K562 (cell line): ENCODE data around the gene PYGB. TPM values are rescaled to one million over a fixed set of nuclear protein-coding genes. Genes with fewer than 3 reads are reported as not detected.
A peak's percentile ranks its signal among the peaks of the same experiment; 100 is the strongest.

Experiments
- ATAC-seq: fragments of 200-7000 bp; cut with Tn5 transposase; 3 replicates; pipeline ENCODE4 v1.9.1; 2020; ENCODE audit warnings: moderate library complexity
- BruUV-seq: library from RNA; stranded (reverse); fragments of 400-500 nt; replicated peaks from 2 replicates; lab custom pipeline; 2021; lab: Mats Ljungman, UMichigan
- CTCF ChIA-PET: fragments of 300-600 bp; formaldehyde crosslinking; extraction: SDS; loops from one replicate; lab custom pipeline; 2021; ENCODE audit warnings: low intra/inter-chr PET ratio; lab: Yijun Ruan, JAX
- POLR2A ChIA-PET: fragments of 300-600, 350-650 bp; sonication (Branson Sonifier 250); formaldehyde crosslinking; extraction: SDS; loops from one replicate; lab custom pipeline; 2021; ENCODE audit warnings: antibody characterized with exemption, inconsistent platforms; lab: Yijun Ruan, JAX
- DNase-seq, 4 experiments: peaks; one replicate each; pipeline versions ENCODE4 v3.0.0 to v3.0.0-alpha.2; 2011 to 2018; ENCODE audit warnings: low spot score in 3 of 4, mixed read lengths in 3 of 4; ENCODE audit errors: extremely low read depth in 1 of 4
- FAIRE-seq: peaks from 2 replicates; lab custom pipeline; 2011; peaks lifted over from hg19 to GRCh38; lab: Jason Lieb, UNC
- H2AFZ ChIP-seq: 2 replicates; pipeline ENCODE4 v1.6.0; 2011; ENCODE audit warnings: low read depth, low read length, control low read depth, inconsistent platforms
- H3K27ac ChIP-seq: fragments of 200-600 bp; 3 replicates; pipeline ENCODE4 v1.8.0; 2011; ENCODE audit warnings: low read depth, mild to moderate bottlenecking, control low read depth, inconsistent platforms, low read length, moderate library complexity, mixed read lengths; ENCODE audit errors: extremely low read depth
- H3K27me3 ChIP-seq, 2 experiments: fragments of 300-600 bp in 1 of 2; 2 replicates in 1 of 2; 3 replicates in 1 of 2; pipeline versions ENCODE4 v1.6.0 to v1.8.0; 2011; ENCODE audit warnings: inconsistent platforms in 2 of 2, low read length in 2 of 2, mild to moderate bottlenecking in 1 of 2, mixed read lengths in 1 of 2, moderate library complexity in 1 of 2; ENCODE audit not compliant: control insufficient read depth in 2 of 2, insufficient read depth in 2 of 2
- H3K36me3 ChIP-seq: fragments of 300-600 bp; 3 replicates; pipeline ENCODE4 v1.8.0; 2011; ENCODE audit warnings: mild to moderate bottlenecking, low read length, inconsistent platforms; ENCODE audit not compliant: control insufficient read depth, insufficient read depth
- H3K4me1 ChIP-seq, 2 experiments: fragments of 200-600 bp in 1 of 2; replicated peaks in 1 of 2; 2 replicates in 1 of 2; 3 replicates in 1 of 2; pipeline versions ENCODE4 v1.5.1 to v1.8.0; 2011; ENCODE audit warnings: inconsistent platforms in 2 of 2, low read length in 2 of 2, mild to moderate bottlenecking in 1 of 2, mixed read lengths in 1 of 2, moderate library complexity in 1 of 2; ENCODE audit not compliant: control insufficient read depth in 2 of 2, insufficient read depth in 2 of 2
- H3K4me2 ChIP-seq: 2 replicates; pipeline ENCODE4 v1.6.1; 2011; ENCODE audit warnings: low read length, control low read depth, inconsistent platforms, mixed read lengths; ENCODE audit not compliant: insufficient read depth
- H3K4me3 ChIP-seq: fragments of 200-600 bp; sonication (generic), shearing (Covaris generic); 2 replicates; pipeline ENCODE4 v1.5.1; 2016; ENCODE audit warnings: control low read depth, inconsistent platforms
- H3K79me2 ChIP-seq: fragments of 200-600 bp; 3 replicates; pipeline ENCODE4 v1.8.0; 2011; ENCODE audit warnings: low read length, inconsistent platforms; ENCODE audit not compliant: control insufficient read depth, insufficient read depth
- H3K9ac ChIP-seq, 2 experiments: 2 replicates each; pipeline versions ENCODE4 v1.6.0 to v1.6.1; 2011; ENCODE audit warnings: low read depth in 2 of 2, low read length in 2 of 2, control low read depth in 1 of 2, inconsistent platforms in 1 of 2, mild to moderate bottlenecking in 1 of 2, mixed read lengths in 1 of 2; ENCODE audit not compliant: insufficient read depth in 1 of 2
- H3K9me1 ChIP-seq: one replicate; pipeline ENCODE4 v1.6.0; 2011; ENCODE audit warnings: inconsistent platforms, mild to moderate bottlenecking, low read length, moderate library complexity; ENCODE audit not compliant: control insufficient read depth, insufficient read depth
- H3K9me3 ChIP-seq: replicated peaks from 2 replicates; pipeline ENCODE4 v1.5.1; 2011; ENCODE audit warnings: low read depth, low read length, inconsistent platforms; ENCODE audit not compliant: control insufficient read depth, insufficient read depth
- H4K20me1 ChIP-seq: replicated peaks from 2 replicates; pipeline ENCODE4 v1.6.1; 2011; ENCODE audit warnings: low read length, inconsistent platforms, mixed read lengths; ENCODE audit not compliant: control insufficient read depth, insufficient read depth
- CHD2 ChIP-seq: IDR thresholded peaks from 2 replicates; pipeline ENCODE4 v1.6.1; 2011; ENCODE audit warnings: low read depth, low read length
- CREB3L1 ChIP-seq: fragments of 450-650 bp; IDR thresholded peaks from 2 replicates; pipeline ENCODE4 v1.6.1; 2014; ENCODE audit warnings: low read depth, mild to moderate bottlenecking, moderate library complexity, borderline replicate concordance
- KDM5B ChIP-seq: fragments of 200-600 bp; sonication (generic); IDR thresholded peaks from 2 replicates; pipeline ENCODE4 v1.6.1; 2012; ENCODE audit warnings: low read depth, mild to moderate bottlenecking, moderate library complexity, low read length, control low read depth, inconsistent platforms; ENCODE audit not compliant: insufficient replicate concordance
- KLF1 ChIP-seq: fragments of 450-650 bp; IDR thresholded peaks from 2 replicates; pipeline ENCODE4 v1.6.1; 2016; ENCODE audit warnings: missing genetic modification characterization, missing compliant biosample characterization
- LEF1 ChIP-seq: fragments of 450-650 bp; IDR thresholded peaks from 2 replicates; pipeline ENCODE4 v1.6.1; 2016; ENCODE audit warnings: mild to moderate bottlenecking
- MYBL2 ChIP-seq, 2 experiments: fragments of 450-650 bp in 1 of 2; sonication (generic) in 1 of 2; formaldehyde crosslinking in 1 of 2; IDR thresholded peaks; 2 replicates each; pipeline versions ENCODE4 v1.6.1 to v1.8.1; 2017 to 2022; ENCODE audit warnings: borderline replicate concordance in 1 of 2, inconsistent platforms in 1 of 2, low read depth in 1 of 2, mild to moderate bottlenecking in 1 of 2, missing genetic modification reagents in 1 of 2, moderate library complexity in 1 of 2
- NKRF ChIP-seq: fragments of 450-650 bp; IDR thresholded peaks from 2 replicates; pipeline ENCODE4 v1.6.1; 2016; ENCODE audit warnings: borderline replicate concordance
- RFX1 ChIP-seq: fragments of 450-650 bp; IDR thresholded peaks from 2 replicates; pipeline ENCODE4 v1.6.1; 2016; ENCODE audit warnings: mild to moderate bottlenecking, moderate library complexity
- SAFB2 ChIP-seq: fragments of 200-400 bp; formaldehyde crosslinking; IDR thresholded peaks from 2 replicates; pipeline ENCODE4 v1.6.1; 2018; ENCODE audit warnings: borderline replicate concordance, low read length, low read depth, moderate library complexity; ENCODE audit not compliant: severe bottlenecking
- TFAM ChIP-seq: fragments of 250-450 bp; sonication (Bioruptor Pico); conservative IDR thresholded peaks from 2 replicates; pipeline ENCODE4 v1.5.0; 2021; ENCODE audit warnings: mild to moderate bottlenecking, moderate library complexity
- THAP12 ChIP-seq: fragments of 250-450 bp; sonication (Bioruptor Pico); IDR thresholded peaks from 2 replicates; pipeline ENCODE4 v1.9.0; 2021; ENCODE audit warnings: mild to moderate bottlenecking, inconsistent platforms
- TOE1 ChIP-seq, 2 experiments: fragments of 450-650 bp in 1 of 2; sonication (generic) in 1 of 2; formaldehyde crosslinking in 1 of 2; IDR thresholded peaks; 2 replicates each; pipeline versions ENCODE4 v1.7.1 to v1.8.0; 2016 to 2022; ENCODE audit warnings: borderline replicate concordance in 2 of 2, mild to moderate bottlenecking in 2 of 2, antibody characterized with exemption in 1 of 2, inconsistent platforms in 1 of 2, low read depth in 1 of 2, missing genetic modification reagents in 1 of 2, moderate library complexity in 1 of 2
- WHSC1 ChIP-seq: IDR thresholded peaks from one replicate; pipeline ENCODE4 v1.6.1; 2012; ENCODE audit warnings: low read length, control low read depth, inconsistent platforms
- WGBS: fragments of 100-300 bp; shearing (Covaris generic); methylation state at CpG from one replicate; pipeline ENCODE4 v1.1.6; 2016; ENCODE audit warnings: low coverage, mixed read lengths; ENCODE audit not compliant: insufficient coverage; ENCODE audit errors: missing lambda C conversion rate; 5-methylcytosine and 5-hydroxymethylcytosine counted together
- in situ Hi-C: fragments of 300-500 bp; cut with MboI; formaldehyde crosslinking; loops from 4 replicates; pipeline ENCODE4 v1.15.0; 2018; ENCODE audit warnings: inconsistent platforms, mixed read lengths
- intact Hi-C: fragments of 100-400 bp; cut with micrococcal nuclease; formaldehyde crosslinking; loops from 2 replicates; pipeline ENCODE4 v1.14.2; 2022
- polyA plus RNA-seq, 8 experiments: library from polyadenylated mRNA; depleted of rRNA in 4 of 8; stranded (reverse) in 5 of 8; unstranded in 3 of 8; fragments of >200 nt; fragmentation: Nextera tagmentation in 2 of 8; fragmentation: Illumina TruSeq in 1 of 8; extraction: Ambion mirVana in 2 of 8; extraction: Trizol in 1 of 8; gene quantifications; 2 replicates each; pipeline versions ENCODE4 v1.2.1 to v1.2.3, GENCODE V29; 2011 to 2014; ENCODE audit warnings: inconsistent platforms in 1 of 8, missing spikeins in 1 of 8
- total RNA-seq, 7 experiments: library from RNA; depleted of rRNA in 6 of 7; stranded (reverse); fragments of >200 nt in 6 of 7; fragmentation: Illumina TruSeq in 2 of 7; extraction: Trizol in 2 of 7; gene quantifications; 2 replicates each; pipeline versions ENCODE4 v1.2.1 to v1.2.3, GENCODE V29; 2011 to 2021; ENCODE audit warnings: low replicate concordance in 1 of 7
- TF ChIP-seq, protein P1 (sequence below): IDR thresholded peaks from 2 replicates; pipeline ENCODE4 v1.6.1; 2012; ENCODE audit warnings: low read depth, low read length, improper control_type of control experiment, borderline replicate concordance

Gene PYGB
- total and polyA plus RNA-seq, 9 of the 15 experiments (the other 6 are each of a cell fraction or from before 2014, with no cell fraction given): 0.34 to 18.0 (median 9.8) TPM

GRCh38 chr20:25248786-25249172 lies 894 bp downstream of the PYGB start:
- FAIRE-seq: no peak
- in situ Hi-C loops: no loop called here
- ChIA-PET POLR2A (no interaction called here), CTCF (no interaction called here)
- no TSS peak for BruUV-seq
- Histone ChIP-seq H2AFZ (peak overlapping the region; percentile 85), H3K27me3 (no peaks in the 10 kb centered on the region), H3K9ac (peak overlapping the region; percentile 43 to 88; a peak in 3 of 4 replicates), H3K36me3 (peaks cover 7% of the 10 kb centered on the region; the same call in 1 of the 3 replicates), H3K79me2 (peaks cover 22% of the 10 kb centered on the region), H3K27ac (peak overlapping the region; percentile 58; the same call in 1 of the 3 replicates), H3K4me1 (peaks cover 10 to 21% of the 10 kb centered on the region in 2 experiments; a peak in 4 of 5 replicates), H3K4me3 (peak overlapping the region; percentile 71), H3K4me2 (peak overlapping the region; percentile 81), H3K9me3 (no peaks in the 10 kb centered on the region), H3K9me1 (no peaks in the 10 kb centered on the region), H4K20me1 (no peaks in the 10 kb centered on the region)
- intact Hi-C loops: loop anchor here (1.0 to 5.0 kb wide), 2 partner anchors 25 to 51 kb away; partner anchors contain the start of gene ENTPD6
- no peak for DNase-seq
- no peak for ATAC-seq
- 5% methylated on average over 6 of the region's 6 CpGs for WGBS
- no peak for TF ChIP-seq SAFB2
- TF ChIP-seq CHD2: no peak
- no peak for TF ChIP-seq NKRF
- TF ChIP-seq TOE1 (IDR thresholded peaks at IDR 0.05; ENCODE audit: borderline replicate concordance): no peak
- no peak for TF ChIP-seq TOE1 (CRISPR knock-in tag; IDR thresholded peaks at IDR 0.05; ENCODE audit: borderline replicate concordance, low read depth)
- TF ChIP-seq KLF1: no peak
- TF ChIP-seq LEF1: no peak
- TF ChIP-seq TFAM (CRISPR knock-in tag): no peak
- no peak for TF ChIP-seq RFX1
- no peak for TF ChIP-seq MYBL2 (IDR thresholded peaks at IDR 0.05; ENCODE audit: low read depth)
- no peak for TF ChIP-seq MYBL2 (CRISPR knock-in tag; IDR thresholded peaks at IDR 0.05; ENCODE audit: borderline replicate concordance)
- TF ChIP-seq KDM5B: no peak
- no peak for TF ChIP-seq THAP12
- TF ChIP-seq, protein P1, sequence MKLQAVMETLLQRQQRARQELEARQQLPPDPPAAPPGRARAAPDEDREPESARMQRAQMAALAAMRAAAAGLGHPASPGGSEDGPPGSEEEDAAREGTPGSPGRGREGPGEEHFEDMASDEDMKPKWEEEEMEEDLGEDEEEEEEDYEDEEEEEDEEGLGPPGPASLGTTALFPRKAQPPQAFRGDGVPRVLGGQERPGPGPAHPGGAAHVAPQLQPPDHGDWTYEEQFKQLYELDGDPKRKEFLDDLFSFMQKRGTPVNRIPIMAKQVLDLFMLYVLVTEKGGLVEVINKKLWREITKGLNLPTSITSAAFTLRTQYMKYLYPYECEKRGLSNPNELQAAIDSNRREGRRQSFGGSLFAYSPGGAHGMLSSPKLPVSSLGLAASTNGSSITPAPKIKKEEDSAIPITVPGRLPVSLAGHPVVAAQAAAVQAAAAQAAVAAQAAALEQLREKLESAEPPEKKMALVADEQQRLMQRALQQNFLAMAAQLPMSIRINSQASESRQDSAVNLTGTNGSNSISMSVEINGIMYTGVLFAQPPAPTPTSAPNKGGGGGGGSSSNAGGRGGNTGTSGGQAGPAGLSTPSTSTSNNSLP: no peak
- TF ChIP-seq CREB3L1: no peak
- no peak for TF ChIP-seq WHSC1
